Hematopoietic multipotent progenitor cell (in vitro differentiated cells): ENCODE data around the gene PUS1. TPM values are rescaled to one million over a fixed set of nuclear protein-coding genes. Genes with fewer than 3 reads are reported as not detected.
"Not testable (repeated sequence)": the region's sequence is repeated elsewhere in the genome, so short reads cannot be mapped to it uniquely, and the experiment has no call there.

ENCODE experiments used
- DNase-seq, 3 donors: peaks; one replicate each; pipeline ENCODE4 v3.0.0-alpha.2; 2011 to 2015; ENCODE audit warnings: low read depth in 2 of 3, low spot score in 2 of 3
- total RNA-seq: library from RNA; depleted of rRNA; stranded (reverse); fragments of >200 nt; gene quantifications from one replicate; pipeline ENCODE4 v1.2.3, GENCODE V29; 2012

Gene PUS1
- total RNA-seq, 1 donor = 30.2 TPM

DNA sequence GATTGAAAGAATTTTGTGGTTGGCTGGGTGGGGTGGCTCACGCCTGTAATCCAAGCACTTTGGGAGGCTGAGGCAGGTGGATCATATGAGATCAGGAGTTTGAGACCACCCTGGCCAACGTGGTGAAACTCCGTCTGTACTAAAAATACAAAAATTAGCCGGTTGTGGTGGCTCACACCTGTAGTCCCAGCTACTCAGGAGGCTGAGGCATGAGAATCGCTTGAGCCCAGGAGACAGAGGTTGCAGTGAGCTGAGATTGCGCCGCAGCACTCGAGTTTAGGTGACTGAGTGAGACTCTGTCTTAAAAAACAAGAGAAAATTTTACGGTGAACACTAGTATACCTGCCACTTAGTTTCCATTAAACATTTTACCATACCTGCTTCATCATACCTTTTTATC is 24.7 kb downstream of the PUS1 start:
- not testable (repeated sequence) for DNase-seq

DNA sequence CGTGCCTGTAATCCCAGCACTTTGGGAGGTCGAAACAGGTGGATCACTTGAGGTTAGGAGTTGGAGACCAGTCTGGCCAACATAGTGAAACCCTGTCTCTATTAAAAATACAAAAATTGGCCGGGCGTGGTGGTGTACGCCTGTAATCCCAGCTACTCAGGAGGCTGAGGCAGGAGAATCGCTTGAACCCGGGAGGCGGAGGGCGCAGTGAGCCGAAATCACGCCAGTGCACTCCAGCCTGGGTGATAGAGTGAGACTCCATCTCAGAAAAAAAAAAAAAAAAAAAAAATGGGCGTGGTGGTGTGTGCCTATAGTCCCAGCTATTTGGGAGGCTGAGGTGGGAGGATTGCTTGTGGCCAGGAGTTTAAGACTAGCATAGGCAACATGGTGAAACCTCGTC is 25.4 kb downstream of the PUS1 start:
- DNase-seq = not testable (repeated sequence)

DNA sequence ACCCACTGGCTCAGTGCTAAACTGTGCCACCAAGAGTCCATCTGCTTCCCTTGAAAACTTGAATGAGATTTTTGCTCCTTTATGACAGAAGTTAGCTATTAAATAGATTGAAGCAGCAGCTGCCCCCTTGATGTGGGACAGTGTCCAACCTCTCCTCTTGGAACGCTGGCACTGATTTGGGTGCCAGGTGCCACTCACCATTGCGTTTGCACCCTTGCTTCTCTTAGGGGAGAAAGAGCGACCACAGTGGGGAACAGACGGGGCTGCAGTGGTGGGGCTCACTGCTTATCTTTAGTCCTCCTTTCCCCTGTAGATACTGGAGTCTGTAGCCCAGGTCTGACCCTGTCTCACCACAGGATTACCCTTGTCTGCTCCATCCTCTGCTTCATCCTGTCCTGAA is 30.0 kb downstream of the PUS1 start:
- no peak for DNase-seq

DNA sequence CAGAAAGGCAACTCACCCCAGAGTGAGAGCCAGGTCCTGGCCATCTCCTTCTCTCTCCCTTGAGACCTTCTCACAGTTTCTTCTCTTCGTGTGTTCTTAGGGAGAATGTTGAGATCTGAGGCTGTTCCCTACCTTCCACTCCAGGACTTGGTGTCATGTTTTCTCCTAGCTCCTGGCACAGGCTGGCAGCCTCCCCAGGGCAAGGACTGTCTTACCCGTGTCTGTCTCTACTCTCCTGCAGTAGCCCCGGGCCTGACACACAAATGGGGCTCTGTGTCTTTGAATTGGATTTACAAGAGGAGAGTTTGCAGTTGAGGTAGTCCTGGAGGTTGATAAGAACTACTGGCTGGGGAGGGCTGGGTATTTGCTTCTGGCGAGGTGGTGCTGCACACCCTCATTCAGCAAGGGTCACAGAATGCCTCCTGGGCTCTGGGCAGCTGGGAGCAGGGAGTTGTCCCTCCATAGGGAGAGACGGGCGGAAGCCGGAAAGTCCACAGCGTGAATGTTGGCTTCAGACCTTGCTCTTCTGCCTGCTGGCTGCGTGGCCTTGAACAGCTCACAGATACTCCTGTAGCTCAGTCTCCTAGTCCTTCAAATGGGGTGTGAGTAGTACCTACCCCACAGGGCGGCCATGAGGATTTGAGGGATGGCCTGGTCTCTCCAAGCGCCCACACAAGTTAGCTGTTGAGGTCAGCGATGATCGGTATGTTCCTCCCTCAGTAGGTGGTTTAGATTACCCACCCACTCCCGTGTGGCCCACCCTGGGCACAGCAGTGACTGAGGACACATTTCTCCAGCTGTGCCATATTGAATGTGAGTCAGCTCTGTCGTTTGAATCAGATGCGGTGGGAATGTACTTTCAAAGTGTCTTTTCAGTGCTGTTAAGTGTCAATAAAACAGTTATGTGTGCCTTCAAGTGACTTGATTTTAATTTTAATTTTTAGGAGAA is 30.8 kb downstream of the PUS1 start:
- no peak for DNase-seq

DNA sequence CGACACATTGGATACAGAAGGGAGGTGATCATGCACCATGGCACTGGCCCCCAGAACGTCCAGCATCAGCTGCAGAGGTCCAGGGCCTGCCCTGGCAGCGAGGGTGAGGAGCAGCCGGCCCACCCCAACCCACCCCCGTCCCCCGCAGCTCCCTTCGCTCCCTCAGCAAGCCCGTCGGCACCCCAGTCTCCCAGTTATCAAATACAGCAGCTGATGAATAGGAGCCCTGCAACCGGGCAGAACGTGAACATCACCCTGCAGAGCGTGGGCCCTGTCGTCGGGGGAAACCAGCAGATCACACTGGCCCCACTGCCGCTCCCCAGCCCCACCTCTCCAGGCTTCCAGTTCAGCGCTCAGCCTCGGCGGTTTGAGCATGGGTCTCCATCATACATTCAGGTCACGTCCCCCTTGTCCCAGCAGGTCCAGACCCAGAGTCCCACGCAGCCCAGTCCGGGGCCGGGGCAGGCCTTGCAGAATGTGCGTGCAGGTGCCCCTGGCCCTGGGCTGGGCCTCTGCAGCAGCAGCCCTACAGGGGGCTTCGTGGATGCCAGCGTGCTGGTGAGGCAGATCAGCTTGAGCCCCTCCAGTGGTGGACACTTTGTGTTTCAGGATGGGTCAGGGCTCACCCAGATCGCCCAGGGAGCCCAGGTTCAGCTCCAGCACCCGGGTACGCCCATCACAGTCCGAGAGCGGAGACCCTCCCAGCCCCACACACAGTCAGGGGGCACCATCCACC is 31.7 kb downstream of the PUS1 start:
- DNase-seq = not testable (repeated sequence)

DNA sequence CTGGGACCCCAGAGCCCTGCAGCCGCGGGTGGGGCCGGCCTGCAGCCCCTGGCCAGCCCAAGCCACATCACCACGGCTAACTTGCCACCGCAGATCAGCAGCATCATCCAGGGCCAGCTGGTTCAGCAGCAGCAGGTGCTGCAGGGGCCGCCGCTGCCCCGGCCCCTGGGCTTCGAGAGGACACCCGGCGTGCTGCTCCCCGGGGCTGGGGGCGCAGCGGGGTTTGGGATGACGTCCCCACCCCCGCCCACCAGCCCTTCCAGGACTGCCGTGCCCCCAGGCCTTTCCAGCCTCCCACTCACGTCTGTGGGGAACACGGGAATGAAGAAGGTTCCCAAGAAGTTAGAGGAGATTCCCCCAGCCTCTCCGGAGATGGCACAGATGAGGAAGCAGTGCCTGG is 32.3 kb downstream of the PUS1 start:
- DNase-seq = not testable (repeated sequence)

- no peak for DNase-seq
These were observed 33.0 kb downstream of the PUS1 start for GRCh38 chr12:131962069-131962468.

DNA sequence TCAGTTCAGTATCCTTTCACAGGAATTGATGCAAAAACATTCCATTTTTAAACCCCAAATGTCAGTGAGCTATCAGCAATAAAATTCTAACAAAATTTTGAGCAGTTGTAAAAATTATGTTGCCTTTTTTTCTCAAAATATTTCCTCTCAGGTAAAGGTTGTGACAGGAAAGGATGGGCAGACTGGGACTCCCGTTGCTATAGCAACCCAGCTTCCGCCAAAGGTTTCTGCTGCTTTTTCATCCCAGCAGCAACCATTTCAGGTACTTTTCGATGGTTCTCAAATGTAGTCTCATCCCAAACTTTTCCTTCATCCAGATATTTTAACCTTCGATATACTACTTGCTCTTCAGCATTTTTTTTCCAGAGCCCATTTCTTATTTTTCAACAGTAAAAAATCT is 34.3 kb downstream of the PUS1 start:
- no peak for DNase-seq

- DNase-seq = no peak
These were observed 36.0 kb downstream of the PUS1 start for GRCh38 chr12:131965073-131965472.

- no peak for DNase-seq
These were observed 42.1 kb downstream of the PUS1 start for GRCh38 chr12:131971226-131971625.

DNA sequence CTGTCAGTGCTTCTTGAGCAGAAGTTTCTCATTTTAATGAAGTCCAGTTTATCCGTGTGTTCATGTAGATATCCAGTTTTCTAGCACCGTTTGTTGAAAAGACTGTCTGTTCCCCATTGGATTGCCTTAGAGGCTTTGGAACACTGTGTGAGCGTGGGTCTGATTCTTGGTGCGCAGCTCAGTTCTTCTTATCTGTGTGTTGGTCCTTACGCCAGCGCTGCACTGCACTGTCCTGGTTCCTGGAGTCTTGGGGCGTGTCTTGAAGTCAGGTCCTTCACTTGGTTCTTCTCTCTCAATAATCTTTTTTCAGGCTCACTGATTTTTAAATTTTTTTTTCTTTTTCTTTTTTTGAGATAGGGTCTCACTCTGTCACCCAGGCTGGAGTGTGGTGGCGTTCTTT is 46.2 kb downstream of the PUS1 start:
- DNase-seq = no peak

DNA sequence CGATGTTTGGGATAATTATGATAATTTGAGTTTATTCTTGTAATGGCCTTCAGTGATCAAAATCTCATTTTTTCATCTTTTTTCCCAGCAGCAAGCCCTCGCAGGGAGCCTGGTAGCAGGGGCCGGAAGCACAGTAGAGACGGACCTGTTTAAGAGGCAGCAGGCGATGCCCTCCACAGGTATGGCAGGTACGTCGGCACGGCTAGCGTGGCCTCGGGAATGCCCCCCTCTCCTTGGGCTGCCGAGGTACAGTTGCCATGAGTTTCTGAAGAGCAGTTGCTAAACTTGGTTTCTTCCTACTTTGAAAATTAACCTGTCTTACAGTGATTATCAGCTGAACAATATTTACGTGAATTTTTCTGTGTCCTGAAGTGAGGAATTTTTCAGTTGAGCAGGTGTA is 50.5 kb downstream of the PUS1 start:
- no peak for DNase-seq

DNA sequence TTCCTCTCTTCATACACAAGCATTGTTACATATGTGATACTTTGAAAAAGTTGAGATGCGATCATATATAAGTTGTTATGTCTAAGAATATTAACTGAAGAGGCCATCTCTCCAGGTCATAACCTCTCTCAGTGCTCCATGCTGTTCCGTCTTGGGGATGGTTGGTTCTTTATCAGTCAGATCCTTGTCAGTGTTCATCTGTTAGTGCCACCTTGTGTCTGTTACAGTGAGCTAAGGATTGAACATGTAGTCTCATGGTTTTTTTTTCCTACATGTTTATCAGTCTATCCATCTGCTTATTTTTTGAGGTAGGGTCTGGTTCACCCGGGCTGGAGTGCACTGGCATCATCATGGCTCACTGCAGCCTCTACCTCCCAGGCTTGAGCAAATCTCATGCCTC is 51.2 kb downstream of the PUS1 start:
- DNase-seq = peak in 2 of 3 donors; percentile 5 to 8

- no peak for DNase-seq
These were observed 52.3 kb downstream of the PUS1 start for GRCh38 chr12:131981388-131981787.

- no peak for DNase-seq
These were observed 53.0 kb downstream of the PUS1 start for GRCh38 chr12:131982041-131982440.

DNA sequence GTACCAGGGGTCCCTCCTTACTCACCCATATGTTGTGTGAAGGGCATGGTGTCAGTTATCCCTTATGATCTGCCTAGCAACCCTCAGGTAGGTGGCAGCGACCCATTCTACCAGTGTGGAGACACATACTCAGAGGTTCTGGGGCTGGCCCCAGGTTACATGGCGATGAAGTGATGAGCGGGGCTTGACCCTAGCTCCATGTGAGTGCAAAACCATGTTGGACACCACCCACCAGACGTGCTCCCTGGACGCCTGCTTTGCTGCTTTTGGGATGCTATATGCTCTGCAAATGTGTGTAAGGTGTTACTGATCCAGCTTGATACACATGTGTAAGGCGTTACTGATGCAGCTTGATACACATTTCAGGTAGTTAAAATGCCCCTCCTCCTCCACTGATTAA is 54.0 kb downstream of the PUS1 start:
- no peak for DNase-seq

- DNase-seq = no peak
These were observed 54.5 kb downstream of the PUS1 start for GRCh38 chr12:131983554-131983953.

GRCh38 chr12:131984334-131984733 is 55.3 kb downstream of the PUS1 start:
- DNase-seq = no peak

DNA sequence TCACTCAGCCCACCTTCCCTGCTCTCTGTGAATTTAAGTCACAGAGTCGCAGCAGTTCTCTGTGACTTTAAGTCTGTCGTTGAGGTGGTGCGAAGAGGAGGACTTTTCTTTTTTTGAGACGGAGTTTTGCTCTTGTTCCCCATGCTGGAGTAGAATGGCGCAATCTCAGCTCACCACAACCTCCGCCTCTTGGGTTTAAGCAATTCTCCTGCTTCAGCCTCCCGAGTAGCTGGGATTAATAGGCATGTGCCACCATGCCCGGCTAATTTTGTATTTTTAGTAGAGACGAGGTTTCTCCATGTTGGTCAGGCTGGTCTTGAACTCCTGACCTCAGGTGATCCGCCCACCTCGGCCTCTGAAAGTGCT is 56.4 kb downstream of the PUS1 start:
- DNase-seq = not testable (repeated sequence)

- DNase-seq = no peak
These were observed 57.3 kb downstream of the PUS1 start for GRCh38 chr12:131986361-131986760.

GRCh38 chr12:131986910-131987309 is 57.8 kb downstream of the PUS1 start:
- DNase-seq = no peak

- no peak for DNase-seq
These were observed 58.5 kb downstream of the PUS1 start for GRCh38 chr12:131987552-131987951.
